ENCODE measurements around the gene LMLN.
"Not testable (repeated sequence)": the region's sequence is repeated elsewhere in the genome, so short reads cannot be mapped to it uniquely, and the experiment has no call there.

Gene LMLN

GRCh38 chr3:197963019-197963637 lies 3.1 kb downstream of the LMLN start:
- Histone ChIP-seq H3K79me2 (ENCODE audit: insufficient read depth, low read length) (no peaks in the 10 kb centered on the region), H3K9ac (ENCODE audit: low read length) (no peak overlapping the region), H3K36me3 (ENCODE audit: low read length) (no peaks in the 10 kb centered on the region), H3K4me3 (ENCODE audit: insufficient read depth, low read length, poor library complexity, severe bottlenecking) (no peak overlapping the region), H2AFZ (ENCODE audit: low read depth, low read length, severe bottlenecking) (no peak overlapping the region), H3F3A (ENCODE audit: insufficient read depth) (peaks cover 3% of the 10 kb centered on the region; the same call in 1 of the 2 replicates), H4K20me1 (ENCODE audit: low read depth, low read length) (no peaks in the 10 kb centered on the region), H3K4me2 (ENCODE audit: low read depth, low read length, poor library complexity, severe bottlenecking) (no peak overlapping the region), H3K9me2 (replicated peaks; ENCODE audit: insufficient read depth, low read length) (no peaks in the 10 kb centered on the region), H3K9me3 (ENCODE audit: insufficient read depth, low read length) (no peaks in the 10 kb centered on the region), H3K27ac (ENCODE audit: low read depth, low read length) (no peak overlapping the region), H3K27me3 (ENCODE audit: low read length) (no peaks in the 10 kb centered on the region)
- no peak for TF ChIP-seq CTCF (IDR thresholded peaks at IDR 0.05; ENCODE audit: insufficient read depth, low read length, poor library complexity, severe bottlenecking)
- TF ChIP-seq EZH2phosphoT487 (conservative IDR thresholded peaks at IDR 0.05; ENCODE audit: low read length): no peak

GRCh38 chr3:197967337-197967989 lies 7.4 kb downstream of the LMLN start:
- H3K4me2 ChIP-seq (ENCODE audit: low read depth, low read length, poor library complexity, severe bottlenecking); H3K79me2 ChIP-seq (ENCODE audit: insufficient read depth, low read length); H3F3A ChIP-seq (ENCODE audit: insufficient read depth); H2AFZ ChIP-seq (ENCODE audit: low read depth, low read length, severe bottlenecking); H3K27ac ChIP-seq (ENCODE audit: low read depth, low read length); H3K27me3 ChIP-seq (ENCODE audit: low read length); H3K9me2 ChIP-seq (replicated peaks; ENCODE audit: insufficient read depth, low read length); H3K36me3 ChIP-seq (ENCODE audit: low read length); H4K20me1 ChIP-seq (ENCODE audit: low read depth, low read length); H3K9ac ChIP-seq (ENCODE audit: low read length); H3K9me3 ChIP-seq (ENCODE audit: insufficient read depth, low read length); H3K4me3 ChIP-seq (ENCODE audit: insufficient read depth, low read length, poor library complexity, severe bottlenecking): not testable (repeated sequence)

- Histone ChIP-seq H3K4me2 (ENCODE audit: low read depth, low read length, poor library complexity, severe bottlenecking) (no peak overlapping the region), H3K27me3 (ENCODE audit: low read length) (no peaks in the 10 kb centered on the region), H2AFZ (ENCODE audit: low read depth, low read length, severe bottlenecking) (no peak overlapping the region), H3K79me2 (ENCODE audit: insufficient read depth, low read length) (no peaks in the 10 kb centered on the region), H3K9me2 (replicated peaks; ENCODE audit: insufficient read depth, low read length) (no peaks in the 10 kb centered on the region), H4K20me1 (ENCODE audit: low read depth, low read length) (no peaks in the 10 kb centered on the region), H3K9ac (ENCODE audit: low read length) (no peak overlapping the region), H3K4me3 (ENCODE audit: insufficient read depth, low read length, poor library complexity, severe bottlenecking) (no peak overlapping the region), H3K9me3 (ENCODE audit: insufficient read depth, low read length) (no peaks in the 10 kb centered on the region), H3F3A (ENCODE audit: insufficient read depth) (no peaks in the 10 kb centered on the region), H3K36me3 (ENCODE audit: low read length) (no peaks in the 10 kb centered on the region), H3K27ac (ENCODE audit: low read depth, low read length) (no peak overlapping the region)
- TF ChIP-seq CTCF (IDR thresholded peaks at IDR 0.05; ENCODE audit: insufficient read depth, low read length, poor library complexity, severe bottlenecking) (no peak), EZH2phosphoT487 (conservative IDR thresholded peaks at IDR 0.05; ENCODE audit: low read length) (no peak)
Observed at GRCh38 chr3:197970588-197970987, 10.6 kb downstream of the LMLN start.

- no peaks in the 10 kb centered on the region for H4K20me1 ChIP-seq (ENCODE audit: low read depth, low read length)
- no peaks in the 10 kb centered on the region for H3F3A ChIP-seq (ENCODE audit: insufficient read depth)
- TF ChIP-seq CTCF (IDR thresholded peaks at IDR 0.05; ENCODE audit: insufficient read depth, low read length, poor library complexity, severe bottlenecking) (no peak), EZH2phosphoT487 (conservative IDR thresholded peaks at IDR 0.05; ENCODE audit: low read length) (no peak)
- no peaks in the 10 kb centered on the region for H3K36me3 ChIP-seq (ENCODE audit: low read length)
- H3K4me2 ChIP-seq (ENCODE audit: low read depth, low read length, poor library complexity, severe bottlenecking): no peak overlapping the region
- H3K79me2 ChIP-seq (ENCODE audit: insufficient read depth, low read length): no peaks in the 10 kb centered on the region
- H3K9me3 ChIP-seq (ENCODE audit: insufficient read depth, low read length): no peaks in the 10 kb centered on the region
- no peaks in the 10 kb centered on the region for H3K27me3 ChIP-seq (ENCODE audit: low read length)
- no peaks in the 10 kb centered on the region for H3K9me2 ChIP-seq (replicated peaks; ENCODE audit: insufficient read depth, low read length)
- no peak overlapping the region for H3K27ac ChIP-seq (ENCODE audit: low read depth, low read length)
- H3K9ac ChIP-seq (ENCODE audit: low read length): no peak overlapping the region
- H2AFZ ChIP-seq (ENCODE audit: low read depth, low read length, severe bottlenecking): no peak overlapping the region
- H3K4me3 ChIP-seq (ENCODE audit: insufficient read depth, low read length, poor library complexity, severe bottlenecking): no peak overlapping the region
Observed at GRCh38 chr3:197974016-197974415, 14.0 kb downstream of the LMLN start.

All from SU-DHL-6 (cell line).